Coronary artery (tissue), 2 donors: ENCODE measurements around the gene USP24.

Experiments
- DNase-seq: peaks from one replicate; pipeline ENCODE4 v3.0.0-alpha.2; 2017; ENCODE audit warnings: low spot score
- H3K27ac ChIP-seq, 2 donors: fragments of 200-600 bp; sonication (generic); one replicate each; pipeline ENCODE4 v1.5.1; 2016 to 2019
- H3K4me3 ChIP-seq: fragments of 200-600 bp; sonication (generic); 2 replicates; pipeline ENCODE4 v1.5.1; 2016; ENCODE audit warnings: mild to moderate bottlenecking, moderate library complexity
- CTCF ChIP-seq: fragments of 200-600 bp; sonication (generic); IDR thresholded peaks from one replicate; pipeline ENCODE4 v1.5.1; 2019; ENCODE audit warnings: antibody characterized with exemption

The USP24 gene

DNA sequence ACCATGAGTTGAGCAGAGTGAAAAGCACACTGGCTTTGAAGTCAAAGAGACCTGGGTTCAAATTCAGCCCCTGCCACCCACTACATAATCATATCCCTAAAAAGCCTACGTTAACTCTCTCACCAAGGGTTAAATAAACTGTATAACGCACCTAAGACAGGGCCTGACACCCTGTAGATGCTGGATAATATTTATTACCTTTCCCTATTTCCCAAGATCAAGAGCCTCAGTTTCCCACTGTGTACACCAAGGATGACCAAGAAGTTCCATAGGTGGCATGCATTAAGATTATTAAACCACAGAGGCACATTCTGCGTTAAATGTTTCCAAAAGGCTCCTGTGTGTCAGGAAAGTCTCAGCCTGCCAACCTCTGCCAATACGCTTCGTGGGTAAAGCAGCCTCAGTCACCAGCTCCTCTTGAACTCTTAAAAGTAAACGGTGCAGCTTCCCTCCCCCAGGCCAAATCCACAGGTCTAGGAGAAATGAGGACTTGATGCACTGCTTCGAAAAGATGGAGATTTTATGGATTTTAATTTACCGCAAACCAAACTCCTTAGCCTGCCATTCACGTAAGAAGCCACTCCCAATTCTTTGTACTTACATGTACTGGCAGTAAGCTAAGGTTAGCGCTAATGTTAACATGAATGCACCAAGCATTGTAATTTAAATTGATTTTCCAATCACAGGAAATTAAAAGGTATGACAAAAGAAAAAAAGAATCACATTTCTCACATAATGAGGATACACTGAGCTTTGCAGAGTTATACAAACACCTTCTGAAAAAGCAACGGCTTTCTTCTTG is 2.6 kb downstream of the USP24 start:
- H3K27ac ChIP-seq, result no peak overlapping the region
- peak overlapping the region; percentile 95 for H3K4me3 ChIP-seq
- no peak for TF ChIP-seq CTCF

DNA sequence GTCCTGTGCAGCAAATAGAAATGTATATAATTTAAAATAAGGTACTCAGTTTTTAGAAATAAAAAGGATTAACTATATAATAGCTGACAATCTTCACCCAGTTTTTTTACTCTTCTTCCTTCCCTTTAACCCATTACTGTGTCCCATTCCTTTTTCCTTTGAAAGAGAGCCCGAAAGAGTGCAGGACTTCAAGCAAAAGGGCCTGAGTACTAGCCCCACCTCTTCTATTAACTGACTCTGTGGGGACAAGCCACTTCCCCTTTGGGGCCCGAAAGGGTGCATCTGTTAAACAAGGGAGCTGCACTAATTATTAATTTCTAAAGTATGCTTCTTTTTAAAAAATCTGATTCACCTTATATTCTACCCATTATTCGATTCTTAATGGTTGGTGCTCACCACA is 3.3 kb downstream of the USP24 start:
- H3K4me3 ChIP-seq, result peak overlapping the region; percentile 95
- H3K27ac ChIP-seq, result peak overlapping the region in 1 of 2 donors; percentile 21
- DNase-seq, result no peak
- TF ChIP-seq CTCF, result no peak

More for the DNA sequence above, 2.6 kb downstream of the USP24 start:
- DNase-seq, result no peak

GRCh38 chr1:55210990-55211801 is 4.0 kb downstream of the USP24 start:
- peak overlapping the region; percentile 42 to 55 for H3K27ac ChIP-seq
- peak overlapping the region; percentile 50 for H3K4me3 ChIP-seq
- TF ChIP-seq CTCF, result no peak
- DNase-seq, result no peak

DNA sequence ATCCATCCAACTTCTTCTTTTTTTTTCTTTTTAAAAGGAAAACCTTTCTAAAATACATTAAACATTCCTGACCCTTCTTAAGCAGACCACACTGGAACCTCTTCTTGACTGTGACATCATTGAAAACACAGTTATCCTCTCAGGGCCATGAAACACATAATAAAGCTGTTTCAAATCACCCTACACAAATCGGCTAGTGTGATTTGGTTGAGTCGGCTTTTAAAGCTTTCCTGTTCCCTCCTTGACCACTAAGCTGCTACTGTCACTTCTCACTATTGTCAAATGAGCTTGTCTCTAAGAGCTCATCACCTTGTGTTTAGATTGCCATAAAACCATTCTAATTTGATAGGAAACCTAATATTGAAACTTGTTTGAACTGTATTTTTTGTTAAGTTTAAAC is 5.9 kb downstream of the USP24 start:
- TF ChIP-seq CTCF, result no peak
- DNase-seq, result no peak
- Histone ChIP-seq H3K27ac (no peak overlapping the region), H3K4me3 (no peak overlapping the region)

DNA sequence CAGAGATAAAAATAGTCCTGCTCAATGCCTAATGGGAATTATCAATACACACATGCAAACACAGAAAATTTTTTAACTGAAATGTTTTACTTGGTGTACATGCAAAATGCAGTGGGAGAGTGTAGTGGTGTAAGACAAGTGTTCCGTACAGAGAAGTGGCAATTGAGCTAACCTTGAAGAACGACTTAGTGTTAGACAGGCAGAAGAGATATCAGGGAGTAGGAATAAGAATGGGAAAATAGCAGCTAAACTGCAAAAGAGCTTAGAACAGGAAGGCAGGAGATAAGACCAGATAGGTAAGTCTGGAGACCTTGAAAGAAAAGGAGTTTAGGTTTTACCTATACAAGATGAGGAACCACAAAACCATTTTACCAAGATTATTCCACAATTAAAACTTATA is 9.0 kb downstream of the USP24 start:
- TF ChIP-seq CTCF, result no peak
- DNase-seq, result no peak
- Histone ChIP-seq H3K27ac (no peak overlapping the region), H3K4me3 (no peak overlapping the region)

- no peak overlapping the region for H3K27ac ChIP-seq
- TF ChIP-seq CTCF, result no peak
Measured at GRCh38 chr1:55204997-55205396, 10.2 kb downstream of the USP24 start.

DNA sequence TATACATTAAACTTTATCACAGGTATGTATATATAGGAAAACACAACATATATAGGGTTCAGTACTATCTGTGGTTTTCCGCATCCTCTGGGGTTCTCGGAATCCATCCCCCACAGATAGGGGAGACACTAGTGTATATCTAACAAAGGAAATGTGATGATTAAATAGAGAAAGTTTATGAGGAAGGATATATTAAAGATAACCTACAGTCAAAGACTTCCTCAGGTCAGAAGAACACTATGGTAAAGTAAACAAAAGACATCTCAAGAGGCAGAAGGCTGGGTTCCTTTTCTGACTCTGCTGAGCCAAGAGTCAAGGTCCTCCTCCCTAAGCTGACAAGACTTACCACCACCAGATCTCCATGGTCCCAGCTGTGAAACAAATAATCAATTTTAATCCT is 12.1 kb downstream of the USP24 start:
- DNase-seq, result no peak
- no peak overlapping the region for H3K27ac ChIP-seq
- TF ChIP-seq CTCF, result no peak
- H3K4me3 ChIP-seq, result no peak overlapping the region

More at GRCh38 chr1:55204997-55205396, 10.2 kb downstream of the USP24 start:
- no peak for DNase-seq
- no peak overlapping the region for H3K4me3 ChIP-seq
